HG03039 (cell line): Measurements from ENCODE around the gene GCGR.

Source experiments
- ATAC-seq: cut with Tn5 transposase; IDR thresholded peaks from one replicate; pipeline ENCODE4 v1.9.1; 2021; ENCODE audit warnings: mild to moderate bottlenecking, moderate library complexity; ENCODE audit not compliant: unreplicated experiment

GCGR gene

DNA sequence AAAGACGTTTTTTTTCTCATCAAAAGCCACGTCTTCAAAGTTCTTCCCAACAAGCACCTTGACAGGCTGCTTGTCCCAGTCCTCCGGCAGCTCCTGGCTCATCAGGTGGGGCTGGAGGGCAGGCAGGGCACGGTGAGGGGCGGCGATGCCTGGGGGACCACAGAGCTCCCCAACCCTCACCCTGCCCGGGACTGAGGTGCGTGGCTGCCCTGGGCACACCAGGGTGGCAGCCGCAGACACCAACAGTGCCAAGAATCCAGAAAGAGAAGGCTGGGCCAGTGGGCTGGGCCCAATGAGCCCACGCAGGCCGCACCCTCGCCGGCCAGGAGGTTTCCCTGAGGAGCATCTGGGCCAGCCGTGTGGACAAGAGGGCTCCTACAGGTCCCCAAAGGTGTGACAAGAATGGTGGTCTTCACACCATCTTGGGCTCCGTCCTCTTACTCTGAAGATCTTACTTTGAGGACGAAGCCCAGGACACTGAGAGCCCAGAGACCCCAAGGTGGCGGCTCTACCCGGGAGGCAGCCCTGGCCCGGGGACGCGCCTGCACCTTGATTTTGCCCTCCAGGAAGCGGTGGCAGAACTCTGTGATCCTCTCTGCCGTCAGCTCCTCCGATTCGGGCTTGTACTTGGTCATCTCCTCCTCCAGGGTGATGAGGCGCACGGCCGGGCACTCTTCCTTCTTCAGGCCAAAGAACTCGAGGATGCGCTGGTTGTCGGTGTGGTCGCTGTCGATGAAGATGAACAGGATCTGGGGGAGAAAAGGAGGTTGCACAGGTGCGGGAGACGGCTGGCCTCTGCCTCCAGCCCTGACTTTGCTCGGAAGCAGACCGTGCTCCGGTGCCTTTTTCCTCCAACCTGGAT is 42.2 kb downstream of the GCGR start:
- ATAC-seq: no peak

DNA sequence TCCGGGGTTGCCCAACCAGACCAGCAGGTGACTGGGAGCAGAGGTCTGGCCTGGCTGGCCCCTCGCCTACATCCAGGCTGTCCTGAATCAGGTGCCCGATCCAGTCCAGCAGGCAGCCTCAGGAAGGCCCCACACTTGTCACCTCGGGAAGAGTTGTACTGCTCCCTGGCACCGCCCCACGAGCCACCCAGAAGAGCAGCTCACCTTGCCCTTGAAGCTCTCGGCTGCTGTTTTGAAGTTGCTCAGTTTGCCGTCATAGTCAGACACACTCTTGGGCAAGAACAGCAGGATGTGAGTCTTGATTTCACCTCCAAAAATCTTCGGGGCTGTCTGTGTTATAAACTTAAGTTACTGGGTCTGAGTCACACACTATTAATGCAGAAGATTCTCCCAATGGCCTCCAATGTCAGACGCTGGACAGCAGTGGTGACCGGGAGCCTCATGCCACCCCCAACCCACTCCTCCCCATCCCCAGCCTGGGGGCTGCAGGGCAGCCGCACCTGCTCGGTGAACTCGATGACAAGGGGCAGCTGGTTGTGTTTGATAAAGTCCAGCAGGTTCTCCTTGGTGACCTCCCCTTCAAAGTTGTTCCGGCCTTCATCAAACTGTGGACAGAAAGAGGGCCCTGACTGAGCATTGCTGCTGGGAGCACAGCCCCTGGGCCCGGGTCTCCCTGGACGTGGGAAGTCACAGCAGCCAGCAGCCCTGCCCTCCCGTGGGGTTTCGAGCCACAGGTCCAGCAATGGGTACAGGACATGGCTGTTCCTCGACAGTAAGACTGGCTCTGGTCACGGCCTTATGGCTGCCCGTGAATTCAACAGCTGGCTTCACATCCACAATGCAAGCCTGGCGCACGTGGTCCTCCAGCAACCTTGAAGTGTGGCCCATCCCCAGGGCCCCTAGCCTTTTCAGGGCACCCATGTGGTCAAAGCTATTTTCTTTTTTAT is 43.1 kb downstream of the GCGR start:
- ATAC-seq: no peak

DNA sequence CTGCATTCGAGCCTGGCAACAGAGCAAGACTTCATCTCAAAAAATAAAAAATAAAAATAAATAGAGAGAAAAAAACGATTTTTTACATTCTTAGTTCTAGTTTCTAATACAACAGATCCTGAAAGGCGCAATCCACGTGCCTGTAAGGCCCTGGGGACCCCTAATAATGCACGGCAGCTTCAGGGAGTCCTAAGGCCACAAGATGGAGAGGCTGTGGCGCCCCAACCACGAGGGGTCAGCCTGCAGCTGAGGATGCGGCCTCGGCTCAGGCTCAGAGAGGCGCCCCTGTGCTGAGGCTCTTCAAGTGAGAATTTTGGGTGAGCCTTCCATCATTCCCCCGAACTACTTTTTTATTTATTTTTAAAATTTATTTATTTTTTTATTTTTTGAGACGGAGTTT is 45.5 kb downstream of the GCGR start:
- ATAC-seq: no peak

DNA sequence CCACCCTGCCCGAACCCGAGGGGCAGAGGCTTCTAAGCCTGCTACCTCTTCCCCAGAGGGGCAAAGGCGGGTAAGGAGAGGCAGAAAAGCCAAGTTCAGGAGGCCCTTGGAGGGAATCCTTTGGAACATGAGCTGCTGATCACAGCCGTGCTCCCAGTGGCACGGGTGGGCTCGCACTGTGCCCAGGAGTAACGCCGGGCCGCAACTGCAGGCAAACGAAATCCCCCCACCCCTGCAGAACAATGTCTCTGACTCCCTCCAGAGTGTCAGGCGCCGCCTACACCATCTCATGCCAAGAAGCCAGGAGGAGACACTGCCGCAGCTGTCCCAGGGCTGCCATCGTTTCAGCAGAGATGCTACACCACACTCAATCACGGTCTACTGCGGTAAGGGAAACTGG is 47.5 kb downstream of the GCGR start:
- no peak for ATAC-seq

DNA sequence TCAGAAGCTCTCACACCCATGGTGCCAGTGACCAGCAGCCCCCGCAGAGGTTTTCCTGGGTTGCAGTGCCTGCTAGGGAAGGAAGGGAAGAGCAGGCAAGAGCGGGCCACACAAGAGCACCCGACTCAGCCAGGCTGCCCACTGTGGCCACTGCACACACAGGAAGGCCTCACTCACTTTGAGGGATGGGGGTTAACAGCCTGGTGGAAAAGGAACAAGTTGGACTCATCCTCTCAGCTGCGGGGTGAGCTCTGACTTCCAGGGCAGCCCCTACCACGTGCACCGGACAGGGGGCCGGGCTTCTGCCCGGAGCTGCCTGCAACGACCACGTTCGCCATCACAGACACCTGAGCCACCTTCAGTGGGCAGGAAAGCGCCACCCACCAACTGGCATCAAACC is 48.3 kb downstream of the GCGR start:
- ATAC-seq: no peak

DNA sequence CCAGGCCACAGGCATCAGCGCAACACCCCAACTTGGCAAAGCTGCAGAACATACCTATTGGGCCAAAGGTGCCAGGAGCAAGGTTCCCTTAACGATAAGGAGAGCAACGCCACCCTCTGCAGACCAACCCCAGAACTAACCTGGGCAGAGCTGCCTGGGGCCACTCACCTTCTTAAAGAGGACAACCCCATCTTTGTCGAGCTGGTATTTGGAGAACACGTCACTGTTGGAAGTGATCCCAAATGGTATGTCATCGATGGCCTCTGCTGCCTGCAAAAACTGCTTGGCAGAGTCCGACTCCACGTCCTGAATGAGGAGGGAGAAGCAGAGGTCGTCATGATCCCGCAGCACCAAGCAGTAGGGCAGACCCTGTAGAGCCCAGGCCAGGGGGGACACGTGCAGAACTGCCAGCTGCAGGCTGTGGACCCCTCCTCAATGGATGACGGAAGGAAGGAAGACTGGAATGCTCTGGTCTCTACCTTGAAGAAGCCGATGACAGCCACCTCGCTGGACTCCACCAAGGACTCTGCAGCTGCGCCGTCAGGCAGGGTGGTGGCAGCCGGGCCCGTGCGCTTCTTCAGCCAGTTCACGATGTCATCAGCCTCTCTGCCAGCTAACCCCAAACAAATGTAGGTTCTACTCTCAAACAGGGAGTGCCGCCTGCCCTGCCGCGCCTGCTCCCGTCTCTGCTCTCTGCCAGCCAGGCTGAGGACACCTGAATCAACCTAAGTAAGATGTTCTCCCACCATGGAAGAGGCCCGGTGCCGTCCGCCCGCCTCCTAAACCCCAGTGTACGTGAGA is 51.2 kb downstream of the GCGR start:
- ATAC-seq: no peak

DNA sequence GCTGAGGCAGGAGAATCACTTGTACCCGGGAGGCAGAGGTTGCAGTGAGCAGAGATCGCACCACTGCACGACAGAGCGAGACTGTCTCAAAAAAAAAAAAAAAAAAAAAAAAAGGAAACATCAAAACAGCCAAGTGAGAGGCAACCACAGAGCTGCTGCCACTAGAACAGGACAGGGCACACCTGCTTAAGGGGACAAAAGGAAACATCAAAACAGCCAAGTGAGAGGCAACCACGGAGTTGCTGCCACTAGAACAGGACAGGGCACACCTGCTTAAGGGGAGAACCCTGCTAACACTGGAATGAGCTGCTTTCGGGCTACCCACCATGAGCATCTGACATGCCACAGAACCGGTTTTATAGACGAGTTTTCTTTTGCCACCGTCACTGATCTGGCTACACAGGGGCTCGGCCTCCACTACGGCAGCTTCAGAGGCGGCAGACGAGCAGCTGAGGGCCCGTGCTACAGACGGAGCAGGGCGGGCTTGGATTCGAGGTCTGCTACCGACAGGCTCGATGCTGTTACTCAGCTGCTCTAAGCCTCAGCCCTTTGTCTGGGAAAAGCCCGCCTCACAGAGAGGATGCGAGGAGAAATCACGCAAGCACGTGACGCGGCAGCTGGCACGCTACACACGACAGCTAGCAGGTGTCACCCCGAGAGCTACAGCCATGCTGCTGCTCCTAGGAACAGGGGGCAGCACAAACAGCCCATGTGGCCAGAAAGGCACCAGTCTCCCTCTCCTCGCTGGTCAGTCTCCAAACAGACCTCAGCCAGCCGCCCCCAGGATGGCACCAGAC is 54.4 kb downstream of the GCGR start:
- ATAC-seq: no peak

DNA sequence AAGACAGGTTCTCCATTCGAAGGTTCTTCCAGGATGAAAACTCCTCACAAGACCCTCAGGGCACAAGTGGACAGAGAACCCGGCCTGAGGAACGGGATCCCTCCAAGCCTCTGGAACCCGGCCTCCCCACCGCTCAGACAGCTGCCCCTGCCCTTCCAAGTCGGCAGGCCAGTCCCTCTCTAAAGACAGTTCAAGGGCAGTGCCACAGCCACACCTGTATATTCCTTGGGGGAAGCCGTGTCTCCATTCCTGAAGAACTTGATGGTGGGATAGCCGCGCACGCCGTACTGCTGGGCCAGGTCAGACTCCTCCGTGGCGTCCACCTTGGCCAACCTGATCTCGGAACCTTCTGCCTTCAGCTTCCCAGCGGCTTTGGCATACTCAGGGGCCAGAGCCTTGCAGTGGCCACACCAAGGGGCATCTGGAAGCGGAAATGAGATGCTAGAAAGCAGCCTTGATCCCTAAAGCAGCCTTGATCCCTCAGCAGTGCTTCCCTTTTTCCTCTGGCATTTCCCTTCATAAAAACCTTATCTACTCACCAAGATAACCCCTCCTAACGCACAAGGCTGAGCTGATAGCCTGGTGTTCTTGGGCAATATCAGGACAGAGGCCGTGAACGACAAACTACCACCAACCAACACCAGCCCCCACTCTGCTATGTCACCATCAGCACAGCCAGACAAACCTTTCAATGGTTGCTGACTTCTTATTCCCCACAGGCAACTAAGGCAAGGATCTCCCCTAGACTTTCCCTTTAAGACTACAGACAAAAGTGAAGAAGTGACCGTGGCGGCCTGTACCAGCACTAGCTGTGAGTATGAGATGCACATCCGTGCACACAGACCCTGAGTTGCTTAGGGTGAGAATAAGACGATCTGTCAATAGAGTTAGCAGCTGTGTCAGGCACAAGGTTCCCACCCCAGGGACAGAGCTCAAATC is 55.3 kb downstream of the GCGR start:
- ATAC-seq: no peak

DNA sequence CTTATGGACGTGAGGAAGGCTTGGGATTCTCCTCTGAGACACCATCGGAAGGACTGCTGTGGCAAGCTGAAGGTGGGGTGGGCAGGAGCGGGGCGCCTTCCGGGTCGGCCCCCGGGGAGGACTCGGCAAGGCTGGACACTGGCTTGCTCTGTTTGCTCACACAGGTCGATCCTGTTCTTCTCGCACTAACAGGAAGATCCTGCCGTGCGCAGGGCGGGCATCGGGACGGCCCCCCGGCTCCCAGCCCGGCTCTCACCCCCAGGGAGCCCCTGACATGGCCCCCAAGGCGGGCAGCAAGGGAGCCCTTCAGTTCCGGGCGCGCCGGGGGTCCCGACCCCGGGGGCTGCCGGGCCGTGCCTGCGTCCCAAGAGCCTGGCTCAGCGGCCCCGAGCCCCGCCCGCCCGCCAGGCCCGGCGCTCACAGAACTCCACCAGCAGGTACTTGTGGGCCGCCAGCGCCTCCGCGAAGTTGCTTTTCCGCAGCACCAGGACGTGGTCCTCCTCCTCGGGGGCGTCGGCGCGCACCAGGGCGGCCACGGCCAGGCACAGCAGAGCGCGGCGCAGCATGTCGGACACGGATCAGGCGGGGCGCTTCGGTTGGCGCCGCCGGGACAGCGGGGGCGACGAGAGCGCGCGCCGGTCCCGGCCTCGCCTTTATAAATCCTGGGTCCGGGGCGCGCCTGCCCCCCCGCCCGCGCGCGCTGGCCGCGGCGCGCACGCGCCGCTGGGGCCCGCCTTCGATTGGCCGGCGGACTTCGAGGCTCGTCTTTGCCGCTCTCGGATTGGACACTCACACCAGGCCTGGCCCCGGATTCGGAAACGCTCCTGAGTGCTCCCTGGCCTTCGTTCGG is 56.2 kb downstream of the GCGR start, which contains the start of gene P4HB:
Gene P4HB, minus strand, starts transcription at position 630 of the 850 bp plus-strand sequence. Its CDS starts 64 bp downstream, at position 566.
- ATAC-seq: peak; percentile 5

DNA sequence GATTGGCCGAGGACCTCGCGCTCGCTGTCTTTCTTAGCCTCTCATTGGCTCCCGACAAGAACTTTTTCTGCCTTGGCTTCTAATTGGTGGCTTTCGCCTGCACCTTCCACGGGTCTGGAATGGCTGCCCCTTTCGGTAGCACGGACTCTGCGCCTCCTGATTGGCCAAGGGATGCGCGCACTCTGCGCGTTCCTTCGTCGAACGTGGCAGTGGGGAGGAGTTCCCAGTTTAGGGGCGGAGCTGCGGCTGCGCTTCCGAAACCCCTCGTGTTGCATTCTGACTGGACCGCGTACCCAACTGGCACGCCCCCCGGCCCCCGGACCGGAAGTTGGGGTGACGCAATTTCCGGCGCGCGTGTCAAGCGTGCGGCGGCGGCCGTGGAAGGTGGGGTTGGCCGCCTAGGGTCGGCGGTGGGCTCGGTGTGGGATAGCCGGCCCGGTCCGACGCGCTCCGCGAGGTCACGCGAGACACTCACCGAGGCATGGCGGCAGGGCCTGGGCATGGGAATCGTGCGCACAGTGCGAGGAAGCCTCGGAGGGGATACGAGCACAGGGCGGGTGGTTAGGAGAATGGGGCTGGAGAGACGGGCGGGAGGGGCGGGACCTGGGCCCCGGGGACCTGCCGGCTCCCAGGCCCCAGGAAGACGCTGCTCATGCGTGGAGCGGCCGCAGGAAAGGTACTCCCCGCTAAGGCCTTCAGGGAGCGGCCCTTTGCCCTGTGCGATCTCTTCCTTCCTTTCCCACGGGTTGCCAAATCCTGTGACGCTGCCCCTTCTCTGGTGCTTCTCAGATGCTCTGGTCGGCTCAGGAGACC is 57.0 kb downstream of the GCGR start:
- ATAC-seq: peak; percentile 73

DNA sequence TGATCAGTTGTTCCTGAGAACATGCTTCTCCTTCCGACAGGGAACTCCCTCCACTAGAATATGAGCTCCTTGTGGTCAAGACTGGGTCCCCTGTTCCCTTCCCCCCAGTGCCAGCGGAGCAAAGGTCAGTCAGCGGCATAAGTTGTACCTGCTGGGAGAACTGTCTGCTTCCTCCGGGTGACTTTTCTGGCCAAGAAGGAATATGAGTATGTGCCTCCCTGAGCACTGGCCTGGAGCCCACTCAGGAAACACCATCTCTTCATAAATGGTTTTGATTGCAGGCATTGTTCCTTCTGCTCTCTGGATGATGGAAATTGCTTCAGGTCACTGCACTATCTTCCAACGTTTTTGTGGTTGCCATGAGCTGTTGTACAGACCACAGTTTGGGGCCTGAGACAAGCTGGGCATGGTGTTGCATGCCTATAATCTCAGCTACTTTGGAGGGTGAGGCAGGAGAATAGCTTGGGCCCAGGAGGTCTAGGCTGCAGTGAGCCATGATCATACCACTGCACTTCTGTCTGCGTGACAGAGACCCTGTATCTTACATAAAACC is 59.2 kb downstream of the GCGR start:
- no peak for ATAC-seq
